H1 (cell line): Measurements from ENCODE around the gene TRIM23.
A peak's percentile ranks its signal among the peaks of the same experiment; 100 is the strongest.

Source experiments
- BRCA1 ChIP-seq: IDR thresholded peaks from 2 replicates; pipeline ENCODE4 v1.6.1; 2012; ENCODE audit warnings: low read depth, low read length, improper control_type of control experiment
- EP300 ChIP-seq, 2 experiments: IDR thresholded peaks; 1 replicate in 1 of 2; 2 replicates in 1 of 2; pipeline ENCODE4 v1.6.1; 2011 to 2012; ENCODE audit warnings: low read depth in 2 of 2, low read length in 2 of 2, mild to moderate bottlenecking in 2 of 2, borderline replicate concordance in 1 of 2, inconsistent platforms in 1 of 2, moderate library complexity in 1 of 2
- EZH2 ChIP-seq: fragments of 200-600 bp; sonication (generic); IDR thresholded peaks from 2 replicates; pipeline ENCODE4 v1.7.1; 2012; ENCODE audit warnings: low read depth, mild to moderate bottlenecking, moderate library complexity, low read length, inconsistent platforms; ENCODE audit not compliant: severe bottlenecking
- MAFK ChIP-seq: IDR thresholded peaks from 2 replicates; pipeline ENCODE4 v1.6.1; 2012; ENCODE audit warnings: low read depth, mild to moderate bottlenecking, improper control_type of control experiment, low read length
- NRF1 ChIP-seq: IDR thresholded peaks from 2 replicates; pipeline ENCODE4 v1.6.1; 2011; ENCODE audit warnings: mild to moderate bottlenecking, low read depth, low read length, improper control_type of control experiment
- POLR2A ChIP-seq, 2 experiments: IDR thresholded peaks; 1 replicate in 1 of 2; 2 replicates in 1 of 2; pipeline ENCODE4 v1.6.1; 2011; ENCODE audit warnings: low read depth in 2 of 2, low read length in 2 of 2, mild to moderate bottlenecking in 2 of 2; ENCODE audit errors: control extremely low read depth in 1 of 2
- POLR2AphosphoS5 ChIP-seq: IDR thresholded peaks from 2 replicates; pipeline ENCODE4 v1.6.1; 2011; ENCODE audit warnings: low read depth, low read length
- SAP30 ChIP-seq: fragments of 300-600 bp; sonication (generic); IDR thresholded peaks from 2 replicates; pipeline ENCODE4 v1.7.1; 2012; ENCODE audit warnings: low read length, moderate library complexity, mild to moderate bottlenecking, inconsistent platforms; ENCODE audit not compliant: insufficient read depth, insufficient replicate concordance
- SIX5 ChIP-seq: IDR thresholded peaks from 2 replicates; pipeline ENCODE4 v1.6.1; 2011; ENCODE audit warnings: mild to moderate bottlenecking, low read depth, low read length
- SP4 ChIP-seq: IDR thresholded peaks from 2 replicates; pipeline ENCODE4 v1.6.1; 2012; ENCODE audit warnings: low read length, inconsistent platforms
- TCF12 ChIP-seq: IDR thresholded peaks from 2 replicates; pipeline ENCODE4 v1.6.1; 2011; ENCODE audit warnings: low read depth, mild to moderate bottlenecking, low read length
- USF2 ChIP-seq: IDR thresholded peaks from 2 replicates; pipeline ENCODE4 v1.6.1; 2011; ENCODE audit warnings: low read length, improper control_type of control experiment
- TF ChIP-seq, protein P1 (sequence below), 3 experiments: IDR thresholded peaks; 1 replicate in 2 of 3; 2 replicates in 1 of 3; pipeline versions ENCODE4 v1.5.1 to v1.6.1; 2011; ENCODE audit warnings: low read length in 3 of 3, mild to moderate bottlenecking in 3 of 3, inconsistent platforms in 2 of 3, low read depth in 1 of 3, moderate library complexity in 1 of 3; ENCODE audit not compliant: insufficient read depth in 1 of 3; ENCODE audit errors: control extremely low read depth in 1 of 3

GRCh38 chr5:65624571-65625555, 730 bp upstream of the TRIM23 start, which contains the start of the genes SHLD3 and TRAPPC13:
- no peak for TF ChIP-seq EP300 (IDR thresholded peaks at IDR 0.05; ENCODE audit: borderline replicate concordance in 1 of 2, low read depth in 2 of 2, low read length in 2 of 2)
- TF ChIP-seq, protein P1, sequence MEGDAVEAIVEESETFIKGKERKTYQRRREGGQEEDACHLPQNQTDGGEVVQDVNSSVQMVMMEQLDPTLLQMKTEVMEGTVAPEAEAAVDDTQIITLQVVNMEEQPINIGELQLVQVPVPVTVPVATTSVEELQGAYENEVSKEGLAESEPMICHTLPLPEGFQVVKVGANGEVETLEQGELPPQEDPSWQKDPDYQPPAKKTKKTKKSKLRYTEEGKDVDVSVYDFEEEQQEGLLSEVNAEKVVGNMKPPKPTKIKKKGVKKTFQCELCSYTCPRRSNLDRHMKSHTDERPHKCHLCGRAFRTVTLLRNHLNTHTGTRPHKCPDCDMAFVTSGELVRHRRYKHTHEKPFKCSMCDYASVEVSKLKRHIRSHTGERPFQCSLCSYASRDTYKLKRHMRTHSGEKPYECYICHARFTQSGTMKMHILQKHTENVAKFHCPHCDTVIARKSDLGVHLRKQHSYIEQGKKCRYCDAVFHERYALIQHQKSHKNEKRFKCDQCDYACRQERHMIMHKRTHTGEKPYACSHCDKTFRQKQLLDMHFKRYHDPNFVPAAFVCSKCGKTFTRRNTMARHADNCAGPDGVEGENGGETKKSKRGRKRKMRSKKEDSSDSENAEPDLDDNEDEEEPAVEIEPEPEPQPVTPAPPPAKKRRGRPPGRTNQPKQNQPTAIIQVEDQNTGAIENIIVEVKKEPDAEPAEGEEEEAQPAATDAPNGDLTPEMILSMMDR (IDR thresholded peaks at IDR 0.05; ENCODE audit: control extremely low read depth in 1 of 3, insufficient read depth in 1 of 3, low read depth in 1 of 3, low read length in 3 of 3) = no peak
- peak in 1 of 2 experiments; percentile 25; a peak in 2 of 3 replicates for TF ChIP-seq POLR2A (IDR thresholded peaks at IDR 0.05; ENCODE audit: control extremely low read depth in 1 of 2, low read depth in 2 of 2, low read length in 2 of 2)
- no peak for TF ChIP-seq NRF1
- no peak; the same call in 1 of the 2 replicates for TF ChIP-seq POLR2AphosphoS5
- no peak for TF ChIP-seq USF2
- TF ChIP-seq TCF12 = no peak
- no peak for TF ChIP-seq MAFK
- TF ChIP-seq EZH2 = no peak
- TF ChIP-seq SAP30 = no peak
- TF ChIP-seq BRCA1 = no peak
- peak; percentile 78 for TF ChIP-seq SIX5
- TF ChIP-seq SP4 = no peak; the same call in 1 of the 2 replicates
